HG03103 (cell line): ENCODE results near the gene HORMAD2.

Experiments
- ATAC-seq: cut with Tn5 transposase; IDR thresholded peaks from one replicate; pipeline ENCODE4 v1.9.1; 2021; ENCODE audit warnings: low read depth; ENCODE audit not compliant: unreplicated experiment

Gene HORMAD2

GRCh38 chr22:30159561-30160353 lies 79.5 kb downstream of the HORMAD2 start:
- ATAC-seq, result no peak

- no peak for ATAC-seq
Observed at GRCh38 chr22:30161051-30161469, 80.8 kb downstream of the HORMAD2 start.

- ATAC-seq, result no peak
Observed at GRCh38 chr22:30167296-30167695, 87.0 kb downstream of the HORMAD2 start.

- ATAC-seq, result no peak
Observed at GRCh38 chr22:30167734-30168133, 87.5 kb downstream of the HORMAD2 start.

GRCh38 chr22:30169002-30169401 lies 88.7 kb downstream of the HORMAD2 start:
- ATAC-seq, result no peak

GRCh38 chr22:30170129-30170528 lies 89.9 kb downstream of the HORMAD2 start:
- no peak for ATAC-seq

GRCh38 chr22:30171008-30171407 lies 90.7 kb downstream of the HORMAD2 start:
- ATAC-seq, result no peak

- no peak for ATAC-seq
Observed at GRCh38 chr22:30175690-30176288, 95.5 kb downstream of the HORMAD2 start.

GRCh38 chr22:30176431-30176830 lies 96.2 kb downstream of the HORMAD2 start:
- ATAC-seq, result no peak

- no peak for ATAC-seq
Observed at GRCh38 chr22:30178181-30179126, 98.2 kb downstream of the HORMAD2 start.

- ATAC-seq, result no peak
Observed at GRCh38 chr22:30180616-30181015, 100.4 kb downstream of the HORMAD2 start.

GRCh38 chr22:30181459-30182349 lies 101.4 kb downstream of the HORMAD2 start:
- no peak for ATAC-seq

- no peak for ATAC-seq
Observed at GRCh38 chr22:30182350-30182745, 102.1 kb downstream of the HORMAD2 start.

- ATAC-seq, result no peak
Observed at GRCh38 chr22:30182815-30183214, 102.6 kb downstream of the HORMAD2 start.

- no peak for ATAC-seq
Observed at GRCh38 chr22:30183271-30183670, 103.0 kb downstream of the HORMAD2 start.

GRCh38 chr22:30183861-30184278 lies 103.6 kb downstream of the HORMAD2 start:
- no peak for ATAC-seq

GRCh38 chr22:30185129-30185528 lies 104.9 kb downstream of the HORMAD2 start:
- no peak for ATAC-seq

GRCh38 chr22:30185549-30185948 lies 105.3 kb downstream of the HORMAD2 start:
- no peak for ATAC-seq

- no peak for ATAC-seq
Observed at GRCh38 chr22:30186041-30186440, 105.8 kb downstream of the HORMAD2 start.

- no peak for ATAC-seq
Observed at GRCh38 chr22:30186510-30186909, 106.2 kb downstream of the HORMAD2 start.
